Measurements from ENCODE around the gene ZNF460.

DNA sequence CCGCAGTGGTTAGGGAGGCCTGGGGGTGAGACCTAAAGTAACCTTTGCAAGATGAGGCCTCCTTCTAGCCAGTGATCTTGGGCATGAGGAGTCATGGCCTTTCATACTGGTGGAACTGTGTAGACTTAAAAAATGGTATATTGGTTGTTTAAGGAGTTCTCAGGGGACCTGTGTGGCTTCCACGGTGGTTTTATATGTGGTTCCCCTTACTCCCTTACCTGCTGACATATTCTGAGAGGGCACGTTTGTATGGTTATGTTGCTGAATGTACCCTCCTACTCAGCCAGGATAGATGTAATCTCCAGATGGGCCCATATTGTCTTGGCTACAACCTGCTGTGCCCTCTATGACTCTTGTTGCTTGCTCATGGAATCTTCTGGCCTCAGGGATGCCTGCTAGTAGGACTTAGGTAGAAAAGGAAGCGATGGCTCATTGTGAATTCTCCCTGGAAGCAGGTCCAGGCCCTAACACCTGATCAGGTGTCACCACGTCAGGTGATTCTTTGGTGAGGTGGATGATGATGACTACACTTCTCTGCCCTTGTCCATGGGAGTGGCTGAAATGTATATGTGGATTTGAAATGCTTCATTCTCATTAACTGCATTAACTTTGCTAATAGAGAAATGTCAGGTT lies 1.8 kb downstream of the ZNF460 start:
- no peak for TF ChIP-seq CTCF (IDR thresholded peaks at IDR 0.05 in 2 of 3, conservative IDR thresholded peaks at IDR 0.05 in 1 of 3; ENCODE audit: control insufficient read depth in 2 of 3, extremely low read depth in 1 of 3, insufficient read depth in 1 of 3, low read depth in 3 of 3, low read length in 3 of 3)
- TF ChIP-seq POLR2A (IDR thresholded peaks at IDR 0.05; ENCODE audit: low read depth, low read length), result no peak
- TF ChIP-seq, protein P1, sequence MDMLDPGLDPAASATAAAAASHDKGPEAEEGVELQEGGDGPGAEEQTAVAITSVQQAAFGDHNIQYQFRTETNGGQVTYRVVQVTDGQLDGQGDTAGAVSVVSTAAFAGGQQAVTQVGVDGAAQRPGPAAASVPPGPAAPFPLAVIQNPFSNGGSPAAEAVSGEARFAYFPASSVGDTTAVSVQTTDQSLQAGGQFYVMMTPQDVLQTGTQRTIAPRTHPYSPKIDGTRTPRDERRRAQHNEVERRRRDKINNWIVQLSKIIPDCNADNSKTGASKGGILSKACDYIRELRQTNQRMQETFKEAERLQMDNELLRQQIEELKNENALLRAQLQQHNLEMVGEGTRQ (IDR thresholded peaks at IDR 0.05; ENCODE audit: borderline replicate concordance, low read depth, low read length), result no peak
- no peak for TF ChIP-seq REST (IDR thresholded peaks at IDR 0.05; ENCODE audit: low read depth, low read length)
- no peak for TF ChIP-seq YY1 (IDR thresholded peaks at IDR 0.05; ENCODE audit: low read depth, low read length)
